Measurements from ENCODE around the gene PER1. TPM values are rescaled to one million over a fixed set of nuclear protein-coding genes. Genes with fewer than 3 reads are reported as not detected.

PER1 gene
- total and polyA plus RNA-seq, 2 of the 13 experiments (the other 11 are each of a cell fraction or from before 2014, with no cell fraction given): 2.6 to 3.6 TPM

GRCh38 chr17:8140065-8141029 lies 11.9 kb downstream of the PER1 start:
- H3K4me1 ChIP-seq (ENCODE audit: insufficient read depth, low read length): peaks cover 29% of the 10 kb centered on the region
- intact Hi-C loops (cut with micrococcal nuclease; ENCODE audit: unreplicated experiment): no loop called here
- no TSS peak for BruUV-seq (replicated peaks)
- DNase-seq (ENCODE audit: low spot score) (no peak), ATAC-seq (no peak), FAIRE-seq (no peak)
- no peaks in the 10 kb centered on the region for H3K9me3 ChIP-seq (ENCODE audit: low read length)
- no peak overlapping the region for H3K4me3 ChIP-seq (replicated peaks in 1 of 3; ENCODE audit: insufficient read depth in 1 of 3, low read depth in 2 of 3, low read length in 3 of 3)
- 0 out of 2 replicates have a peak, but pooled peaks cover 3% of the 10 kb centered on the region for H4K20me1 ChIP-seq (ENCODE audit: insufficient read depth, low read length)
- no peaks in the 10 kb centered on the region; a peak in 1 of 5 replicates for H3K27me3 ChIP-seq (ENCODE audit: control insufficient read depth in 1 of 2, insufficient read depth in 2 of 2, low read length in 2 of 2)
- H3K4me2 ChIP-seq (ENCODE audit: low read depth, low read length): no peak overlapping the region
- peaks cover 1 to 12% of the 10 kb centered on the region in 2 experiments; a peak in 2 of 5 replicates for H3K36me3 ChIP-seq (replicated peaks in 1 of 2; ENCODE audit: control insufficient read depth in 1 of 2, insufficient read depth in 2 of 2, low read length in 2 of 2)
- H3K9ac ChIP-seq (ENCODE audit: insufficient read depth, low read depth, low read length): no peak overlapping the region
- WGBS (ENCODE audit: low lambda C conversion rate): 92% methylated on average over 16 of the region's 18 CpGs
- CTCF ChIA-PET (ENCODE audit: low intra/inter-chr PET ratio, low total read pairs): no interaction called here
- POLR2A ChIA-PET: interaction anchor here (1.0 to 3.2 kb wide), 4 partner anchors 14 to 33 kb away, joined by 4 to 18 read pairs (median 10); no protein-coding TSS in a partner anchor
- no peak overlapping the region for H3K27ac ChIP-seq (ENCODE audit: extremely low read length, insufficient read depth, low read length)
- in situ Hi-C loops (cut with HindIII; ENCODE audit: extremely low pct_ligation_motif_present, low pct_unique_long_range_greater_than_20kb): no loop called here
- no peak overlapping the region for H2AFZ ChIP-seq (ENCODE audit: low read length)
- no peaks in the 10 kb centered on the region for H3K79me2 ChIP-seq (ENCODE audit: insufficient read depth, low read length)
- TF ChIP-seq ATF2 (CRISPR knock-in tag; IDR thresholded peaks at IDR 0.05): no peak
- TF ChIP-seq SMC3 (IDR thresholded peaks at IDR 0.05; ENCODE audit: low read length): no peak
- TF ChIP-seq AHDC1 (CRISPR knock-in tag; IDR thresholded peaks at IDR 0.05; ENCODE audit: borderline replicate concordance): no peak
- TF ChIP-seq ZNF547 (CRISPR knock-in tag; IDR thresholded peaks at IDR 0.05): no peak
- no peak for TF ChIP-seq HOXA3 (CRISPR knock-in tag; IDR thresholded peaks at IDR 0.05)
- TF ChIP-seq FUBP1 (CRISPR knock-in tag; IDR thresholded peaks at IDR 0.05; ENCODE audit: borderline replicate concordance): no peak
- TF ChIP-seq ZBTB44 (CRISPR knock-in tag; IDR thresholded peaks at IDR 0.05): no peak

Data from HepG2 (cell line).